KBM-7 (cell line): ENCODE data around the gene CLIC5.

Source experiments
- DNase-seq: peaks from one replicate; pipeline ENCODE4 v3.0.0-alpha.2; 2015
- in situ Hi-C: fragments of 300-500 bp; cut with MboI; formaldehyde crosslinking; loops from 2 replicates; pipeline ENCODE4 v1.14.3; 2020; ENCODE audit warnings: low sequenced_read_pairs, low pct_unique_long_range_greater_than_20kb, mixed read lengths

The CLIC5 gene

DNA sequence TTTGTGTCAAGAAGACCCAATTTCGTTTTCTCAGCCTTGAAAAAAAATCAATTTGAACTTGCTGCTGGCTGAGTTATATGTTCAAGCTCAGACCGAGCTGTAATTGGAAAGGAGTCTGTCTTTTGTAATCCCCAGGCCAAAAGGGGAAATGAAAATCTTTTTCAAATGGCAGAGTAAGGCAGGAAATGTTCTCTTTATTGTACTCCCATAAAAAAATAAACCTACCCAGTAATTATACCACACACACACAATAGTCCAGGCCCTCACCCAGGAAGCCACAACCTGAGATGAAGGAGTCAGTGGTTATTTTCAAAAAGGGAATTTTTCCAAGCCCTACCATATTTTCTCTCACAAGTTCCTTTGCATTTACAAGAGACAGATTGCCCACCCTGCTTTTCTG lies 45.3 kb downstream of the CLIC5 start:
- DNase-seq = peak; percentile 37
- in situ Hi-C loops = no loop called here

DNA sequence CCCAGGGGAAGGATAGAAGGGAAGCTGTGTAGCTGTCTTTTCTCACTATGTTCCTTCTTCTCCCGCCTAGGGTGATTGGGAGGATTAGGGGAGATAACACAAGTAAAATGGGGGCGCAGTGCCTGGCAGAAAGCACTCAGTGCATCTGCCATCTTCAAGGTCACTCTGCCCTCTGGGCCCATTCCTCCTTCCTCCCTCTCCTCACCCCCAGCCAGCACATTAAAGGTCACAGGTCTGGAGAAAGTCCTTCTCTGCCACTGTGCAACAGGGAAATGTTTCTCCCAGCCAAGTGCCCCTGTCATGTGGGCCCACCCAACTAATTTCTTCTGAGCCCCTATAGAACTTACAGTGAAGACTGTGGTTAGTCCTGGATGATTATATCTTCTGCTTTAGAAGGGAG lies 45.8 kb downstream of the CLIC5 start:
- in situ Hi-C loops = no loop called here

DNA sequence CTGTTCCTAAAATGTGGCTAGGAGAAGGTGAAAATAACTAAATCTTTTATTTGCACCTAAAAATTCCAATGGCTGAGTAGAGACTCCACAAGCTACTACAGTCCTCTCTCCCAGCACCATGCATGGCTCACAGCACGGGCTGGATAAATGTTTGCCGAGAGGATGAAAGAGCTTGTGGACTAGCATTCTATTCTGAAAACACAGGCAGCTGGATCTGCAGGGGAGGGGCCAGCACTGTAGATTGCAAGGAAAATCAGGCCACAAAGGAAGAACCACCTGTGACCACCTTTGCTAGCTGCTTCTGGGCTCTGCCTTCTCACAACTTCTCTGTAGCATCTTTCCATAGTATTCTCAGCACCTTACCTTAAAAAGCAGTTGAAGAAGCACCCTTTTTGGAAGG lies 46.6 kb downstream of the CLIC5 start:
- in situ Hi-C loops = no loop called here
- DNase-seq = no peak

More for the DNA sequence above, 45.8 kb downstream of the CLIC5 start:
- DNase-seq = no peak

DNA sequence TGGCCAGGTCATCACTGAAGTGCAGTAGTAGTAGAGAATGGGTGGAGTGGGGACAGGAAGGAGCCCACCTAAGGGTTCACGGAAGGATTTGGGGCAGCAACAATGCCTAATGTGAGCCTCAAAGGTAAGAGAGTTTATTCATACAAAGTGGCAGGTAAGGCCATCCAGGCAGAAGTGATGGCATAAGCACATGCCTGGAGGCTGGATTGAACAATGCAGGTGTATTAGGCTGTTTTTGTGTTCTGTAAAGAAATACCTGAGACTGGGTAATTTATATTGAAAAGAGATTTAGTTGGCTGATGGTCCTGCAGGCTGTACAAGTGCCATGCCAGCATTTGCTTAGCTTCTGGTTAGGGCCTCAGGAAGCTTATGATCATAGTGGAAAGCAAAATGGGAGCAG lies 48.3 kb downstream of the CLIC5 start:
- no peak for DNase-seq
- in situ Hi-C loops = no loop called here

GRCh38 chr6:45966797-45967196 lies 48.9 kb downstream of the CLIC5 start:
- in situ Hi-C loops = no loop called here
- DNase-seq = no peak

GRCh38 chr6:45966340-45966739 lies 49.3 kb downstream of the CLIC5 start:
- in situ Hi-C loops = no loop called here
- no peak for DNase-seq

DNA sequence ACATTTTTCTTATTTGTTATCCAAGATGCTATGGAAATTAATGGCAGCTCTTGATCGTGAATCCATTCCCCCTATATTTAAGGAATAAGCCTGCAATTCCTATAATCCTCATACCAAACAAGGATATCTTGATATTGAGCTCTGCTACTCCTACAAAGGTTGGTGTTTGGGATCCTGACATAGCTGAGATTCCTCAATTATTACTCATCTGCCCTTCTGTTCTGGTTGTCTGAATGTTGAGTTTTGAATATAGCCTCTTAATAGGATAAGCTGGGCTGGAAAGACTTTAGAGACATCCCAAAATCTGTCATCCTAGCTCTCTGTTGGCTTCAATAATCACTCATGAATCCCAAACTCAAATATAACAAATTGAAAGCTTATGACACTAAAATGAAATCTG lies 49.9 kb downstream of the CLIC5 start:
- in situ Hi-C loops = no loop called here
- DNase-seq = no peak

DNA sequence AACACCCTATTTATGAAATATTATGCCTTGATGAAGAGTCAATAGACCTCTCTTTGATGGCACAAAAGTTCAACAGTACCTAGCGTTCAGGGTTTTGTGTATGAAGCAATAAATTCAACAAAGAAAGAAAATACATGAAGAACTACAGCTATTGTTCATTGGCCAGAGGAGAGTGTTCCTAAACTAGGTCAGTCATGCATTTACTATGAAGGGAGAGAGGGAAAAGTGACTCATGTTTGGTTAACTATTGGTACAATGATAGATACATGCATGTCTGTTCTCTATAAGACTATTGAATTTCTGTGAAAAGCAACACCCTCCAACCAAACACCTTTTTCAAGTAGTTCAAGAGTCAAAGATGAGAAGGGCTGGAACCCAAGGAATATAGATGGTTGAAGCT lies 50.7 kb downstream of the CLIC5 start:
- DNase-seq = no peak
- in situ Hi-C loops = no loop called here

GRCh38 chr6:45964300-45964699 lies 51.4 kb downstream of the CLIC5 start:
- no peak for DNase-seq
- in situ Hi-C loops = no loop called here

GRCh38 chr6:45963896-45964295 lies 51.8 kb downstream of the CLIC5 start:
- in situ Hi-C loops = no loop called here
- no peak for DNase-seq

GRCh38 chr6:45961125-45961524 lies 54.5 kb downstream of the CLIC5 start:
- no peak for DNase-seq
- in situ Hi-C loops = no loop called here

DNA sequence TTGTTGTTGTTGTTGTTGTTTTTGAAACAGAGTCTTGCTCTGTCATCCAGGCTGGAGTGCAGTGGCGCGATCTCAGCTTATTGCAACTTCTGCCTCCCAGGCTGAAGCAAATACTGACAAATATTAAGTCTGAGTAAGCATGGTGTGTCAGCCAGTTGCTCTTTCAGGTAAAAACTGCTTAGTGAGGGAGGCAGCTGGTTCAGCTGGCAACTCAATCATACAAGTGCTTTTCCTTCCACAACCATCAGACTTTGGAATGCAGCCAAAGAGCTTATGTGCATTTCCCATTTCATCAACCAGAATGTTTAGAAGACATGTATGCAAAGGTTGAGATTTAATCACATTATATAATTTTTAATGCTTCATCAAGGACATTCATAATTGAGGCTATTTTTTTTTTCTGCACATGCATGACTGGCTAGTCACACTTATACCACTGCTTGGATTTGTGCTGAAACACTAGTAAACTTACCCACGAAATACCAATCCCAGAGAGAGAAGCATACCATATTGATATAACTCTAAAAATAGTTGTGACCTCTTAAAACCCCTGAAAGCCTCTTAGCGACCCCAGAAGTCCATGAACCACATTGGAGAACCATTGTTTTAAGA lies 56.0 kb downstream of the CLIC5 start:
- in situ Hi-C loops = no loop called here
- peak; percentile 6 for DNase-seq

DNA sequence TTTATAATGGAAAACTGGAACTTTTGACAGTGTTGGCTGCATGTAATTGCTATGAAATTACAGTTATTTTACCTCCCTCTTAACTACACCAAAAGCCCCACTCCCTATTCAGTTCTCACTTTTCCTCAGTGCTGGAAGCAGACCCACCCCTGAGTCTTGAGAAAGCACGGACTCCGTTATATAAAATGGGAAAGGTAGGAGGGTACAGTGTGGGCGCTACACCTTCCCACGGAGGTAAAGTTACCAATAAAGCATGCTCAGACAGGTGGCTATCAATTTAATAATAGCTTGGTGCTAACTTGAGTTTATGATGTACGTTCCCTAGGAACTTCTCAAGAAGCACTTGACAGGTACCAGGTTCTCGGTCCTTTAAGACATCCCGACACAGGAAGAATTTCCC lies 59.0 kb downstream of the CLIC5 start:
- DNase-seq = no peak
- in situ Hi-C loops = no loop called here

DNA sequence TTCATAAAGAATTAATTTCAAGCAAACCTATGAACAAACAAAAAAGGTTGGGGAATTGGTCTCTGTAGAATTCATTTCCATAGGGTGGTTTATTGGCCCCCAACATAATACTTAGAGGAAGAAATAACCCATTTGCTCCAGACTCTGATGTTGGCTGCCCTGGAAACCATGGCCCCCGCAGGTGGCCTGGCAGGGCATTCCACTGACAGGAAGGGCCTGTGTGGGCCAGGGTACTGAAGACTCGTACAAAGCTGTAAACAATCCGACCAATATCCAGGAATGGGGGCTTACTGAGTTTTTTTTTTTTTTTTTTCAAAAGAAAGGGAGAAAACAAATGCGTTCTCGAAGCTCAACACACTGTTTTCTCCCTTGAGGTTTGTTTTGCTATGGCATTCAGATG lies 59.5 kb downstream of the CLIC5 start:
- in situ Hi-C loops = no loop called here
- DNase-seq = no peak

- in situ Hi-C loops = no loop called here
- DNase-seq = no peak
Observed at GRCh38 chr6:45955597-45955996, 60.1 kb downstream of the CLIC5 start.

DNA sequence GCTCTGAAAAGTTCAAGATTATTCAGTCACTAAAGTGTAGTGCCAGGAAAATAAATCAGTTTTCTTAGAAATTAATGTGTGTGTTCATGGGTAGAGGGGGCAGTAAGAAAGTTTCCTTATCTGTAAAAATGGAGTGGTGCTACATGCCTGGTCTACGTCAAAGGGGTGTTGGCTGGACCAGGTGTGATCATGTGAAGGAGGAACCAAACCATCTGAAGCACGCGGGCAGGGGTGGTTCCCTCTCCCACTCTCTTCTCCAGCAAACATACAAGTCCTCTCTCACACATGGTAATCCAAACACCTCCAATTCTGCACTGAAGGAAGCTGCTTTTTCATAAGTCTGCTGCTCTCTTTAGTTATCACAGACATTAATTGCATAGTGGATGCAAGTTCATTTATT lies 63.1 kb downstream of the CLIC5 start:
- no peak for DNase-seq
- in situ Hi-C loops = no loop called here

DNA sequence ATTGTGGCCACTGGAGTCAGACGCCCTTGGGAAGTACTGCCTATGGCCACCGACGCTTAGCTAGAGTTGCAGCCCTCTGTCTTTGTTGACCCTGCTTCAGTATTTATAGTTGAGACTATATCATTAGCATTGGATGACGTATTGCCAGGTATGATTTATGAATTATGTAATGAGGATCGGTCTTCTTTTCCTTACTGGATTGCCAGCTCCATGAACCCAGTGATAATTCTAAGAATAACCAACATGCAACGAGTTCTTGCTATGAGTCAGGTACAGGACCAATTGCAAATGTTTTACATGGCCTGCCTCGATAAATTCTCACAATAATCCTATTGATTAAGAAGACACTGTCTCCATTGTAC lies 63.5 kb downstream of the CLIC5 start:
- no peak for DNase-seq

DNA sequence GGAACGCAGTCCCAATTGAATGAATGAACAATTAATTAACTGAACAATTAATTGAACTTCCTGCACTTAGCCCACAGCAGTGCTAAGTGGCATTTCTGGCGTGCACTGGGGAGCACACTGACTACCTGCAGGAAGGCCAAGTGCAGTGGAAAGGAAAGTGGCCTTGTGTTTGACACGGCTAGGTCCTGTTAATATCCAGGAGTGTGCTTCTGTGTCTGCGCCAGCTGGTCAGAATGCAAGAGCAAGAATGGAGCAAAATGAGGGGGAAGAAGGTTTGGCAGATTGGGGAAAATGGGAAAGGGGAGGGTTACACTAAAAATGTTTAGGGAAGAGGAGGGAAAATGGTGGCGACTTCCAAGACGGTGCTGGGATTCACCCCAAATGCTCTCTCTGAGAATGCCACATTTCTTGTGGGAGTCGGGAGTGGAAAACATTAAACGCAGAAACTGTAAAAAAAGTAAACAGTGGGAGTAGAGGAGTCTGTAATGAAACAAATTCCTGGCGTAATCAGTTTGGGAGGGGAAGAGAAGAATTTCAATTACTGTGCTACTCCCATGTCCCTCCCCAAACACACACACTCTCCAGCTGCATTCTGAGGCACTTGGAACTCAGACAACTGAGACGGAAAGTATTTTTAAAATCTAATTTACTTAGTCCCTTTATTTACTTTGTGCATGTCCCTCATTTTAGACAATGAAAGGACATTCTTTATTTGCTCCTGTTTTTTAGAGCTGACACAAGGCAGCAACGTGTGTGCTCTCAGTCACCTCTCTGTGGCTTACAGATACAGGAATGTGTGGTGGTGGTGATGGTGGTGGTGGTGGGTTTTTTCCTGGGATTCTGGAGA lies 64.1 kb downstream of the CLIC5 start:
- in situ Hi-C loops = no loop called here
- no peak for DNase-seq

More for the DNA sequence above, 63.5 kb downstream of the CLIC5 start:
- in situ Hi-C loops = no loop called here

DNA sequence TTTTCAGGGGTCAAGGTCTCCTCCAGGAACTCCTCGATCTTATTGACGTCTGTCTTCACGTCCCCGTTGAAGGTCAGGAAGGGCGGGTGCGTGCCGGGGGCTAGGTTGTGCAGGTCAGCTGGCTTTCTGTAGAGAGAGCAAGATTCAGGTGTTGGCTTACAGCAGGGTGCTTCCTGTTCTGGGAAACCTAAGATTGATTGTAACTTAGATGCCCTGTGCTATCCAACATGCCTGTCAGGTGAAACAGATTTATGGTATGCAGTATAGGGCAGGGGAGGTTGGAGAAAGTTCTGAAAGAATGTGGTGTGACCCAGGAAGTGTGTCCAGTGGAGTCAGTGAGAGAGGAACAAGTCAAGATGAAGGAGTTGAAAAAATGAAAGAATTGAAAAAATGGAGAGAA lies 66.4 kb downstream of the CLIC5 start:
- DNase-seq = no peak
- in situ Hi-C loops = no loop called here

GRCh38 chr6:45947807-45948206 lies 67.9 kb downstream of the CLIC5 start:
- no peak for DNase-seq
- in situ Hi-C loops = no loop called here

GRCh38 chr6:45946887-45947286 lies 68.8 kb downstream of the CLIC5 start:
- in situ Hi-C loops = no loop called here

More at GRCh38 chr6:45946887-45947286, 68.8 kb downstream of the CLIC5 start:
- DNase-seq = no peak
